Stimulated activated CD4-positive, alpha-beta T cell treated with anti-CD3 and anti-CD28 coated beads, Interleukin-4, amount 100 ng/mL, for 4 hours (primary cell): ENCODE results near the gene ZNF326.
A peak's percentile ranks its signal among the peaks of the same experiment; 100 is the strongest.

ENCODE experiments used
- DNase-seq, 2 experiments: peaks; one replicate each; pipeline ENCODE4 v3.0.0-alpha.2; 2020

The ZNF326 gene, protein sequence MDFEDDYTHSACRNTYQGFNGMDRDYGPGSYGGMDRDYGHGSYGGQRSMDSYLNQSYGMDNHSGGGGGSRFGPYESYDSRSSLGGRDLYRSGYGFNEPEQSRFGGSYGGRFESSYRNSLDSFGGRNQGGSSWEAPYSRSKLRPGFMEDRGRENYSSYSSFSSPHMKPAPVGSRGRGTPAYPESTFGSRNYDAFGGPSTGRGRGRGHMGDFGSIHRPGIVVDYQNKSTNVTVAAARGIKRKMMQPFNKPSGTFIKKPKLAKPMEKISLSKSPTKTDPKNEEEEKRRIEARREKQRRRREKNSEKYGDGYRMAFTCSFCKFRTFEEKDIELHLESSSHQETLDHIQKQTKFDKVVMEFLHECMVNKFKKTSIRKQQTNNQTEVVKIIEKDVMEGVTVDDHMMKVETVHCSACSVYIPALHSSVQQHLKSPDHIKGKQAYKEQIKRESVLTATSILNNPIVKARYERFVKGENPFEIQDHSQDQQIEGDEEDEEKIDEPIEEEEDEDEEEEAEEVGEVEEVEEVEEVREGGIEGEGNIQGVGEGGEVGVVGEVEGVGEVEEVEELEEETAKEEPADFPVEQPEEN

GRCh38 chr1:89994805-89995597, at the start of gene ZNF326:
Gene ZNF326 (plus strand): TSS chr1:89995110. CDS start chr1:89995258, 148 bp downstream.
- peak; percentile 89 to 96 for DNase-seq

DNA sequence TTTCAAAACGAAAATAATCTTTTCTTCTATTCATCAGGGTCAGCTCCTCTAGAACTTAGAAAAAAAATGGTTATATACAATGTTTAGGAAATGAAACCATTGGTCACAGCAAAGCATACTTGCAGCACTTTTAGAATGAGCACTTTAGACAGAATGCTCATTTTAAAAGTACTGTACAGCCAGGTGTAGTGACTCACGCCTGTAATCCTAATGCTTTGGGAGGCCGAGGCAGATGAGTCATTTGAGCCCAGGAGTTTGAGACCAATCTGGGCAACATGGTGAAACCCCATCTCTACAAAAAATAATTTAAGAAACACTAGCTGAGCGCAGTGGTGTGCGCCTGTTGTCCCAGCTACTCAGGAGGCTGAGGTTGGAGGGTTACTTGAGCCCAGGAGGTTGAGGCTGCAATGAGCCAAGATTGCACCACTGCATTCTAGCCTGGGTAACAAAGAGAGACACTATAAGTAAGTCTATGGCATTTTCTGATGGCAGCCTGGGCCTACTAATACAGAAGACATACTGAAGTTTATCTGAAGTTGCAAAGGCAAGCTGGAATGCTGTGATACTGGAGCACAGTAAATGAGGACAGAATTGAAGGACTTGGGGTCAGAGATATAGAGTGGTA, 48.9 kb upstream of the ZNF326 start:
- no peak for DNase-seq

GRCh38 chr1:89946532-89946931, 48.4 kb upstream of the ZNF326 start:
- no peak for DNase-seq

- DNase-seq, result no peak
Measured at GRCh38 chr1:89948722-89949345, 46.1 kb upstream of the ZNF326 start.

GRCh38 chr1:89949991-89950624, 44.8 kb upstream of the ZNF326 start:
- no peak for DNase-seq

DNA sequence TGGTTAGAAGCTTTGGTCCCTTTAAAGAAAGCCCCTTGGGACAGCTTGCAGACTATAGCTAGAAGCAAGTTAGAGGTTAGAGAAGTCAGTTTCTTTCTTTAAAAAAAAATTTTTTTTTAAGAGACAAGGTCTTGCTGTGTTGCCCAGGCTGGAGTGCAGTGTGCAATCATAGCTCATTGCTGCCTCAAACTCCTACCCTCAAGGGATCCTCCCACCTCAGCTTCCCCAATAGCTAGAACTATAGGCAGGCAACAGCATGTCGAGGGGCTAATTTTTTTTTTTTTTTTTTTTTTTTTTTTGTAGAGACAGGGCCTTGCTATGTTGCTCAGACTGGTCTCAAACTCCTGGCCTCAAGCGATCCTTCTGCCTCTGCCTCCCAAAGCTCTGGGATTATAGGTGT, 44.2 kb upstream of the ZNF326 start:
- DNase-seq, result no peak

DNA sequence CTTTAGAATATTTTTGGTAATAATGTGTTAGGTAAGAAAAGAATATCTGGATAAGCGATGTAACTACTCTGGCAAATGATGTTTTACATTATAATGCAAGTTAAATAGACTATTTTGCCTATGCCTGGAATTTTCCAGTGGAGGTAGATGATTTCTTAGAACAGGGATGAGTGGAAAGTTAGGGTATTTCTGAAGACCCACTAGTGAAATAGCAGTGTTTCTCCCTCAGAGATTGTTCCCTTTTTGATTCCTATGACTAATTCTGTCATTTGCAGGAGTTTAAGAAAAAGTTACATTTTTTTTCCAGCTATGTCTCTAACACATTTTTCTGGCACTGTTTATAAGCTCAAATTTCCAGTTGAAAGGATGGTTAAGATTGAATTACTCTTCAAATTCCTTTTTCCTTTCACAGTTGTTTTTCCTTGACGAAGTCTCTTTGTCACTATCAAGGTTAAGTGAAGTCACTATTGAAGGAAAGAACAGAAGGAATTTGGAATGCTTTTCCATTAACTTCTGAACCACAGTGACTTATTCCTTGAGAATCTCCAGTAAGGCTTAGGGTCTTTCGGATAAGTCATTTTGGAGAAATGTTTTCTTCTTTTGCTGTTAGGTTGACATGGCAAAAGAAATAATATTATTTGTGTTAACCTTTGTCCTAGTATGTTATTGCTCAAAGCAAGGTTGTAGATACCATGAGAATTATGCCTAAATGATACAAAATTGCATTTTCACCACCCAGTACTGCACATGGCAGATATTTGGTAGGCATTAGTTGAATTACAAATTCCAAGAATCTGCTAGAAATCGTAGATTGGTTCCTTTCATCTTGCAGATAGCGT, 42.9 kb upstream of the ZNF326 start:
- no peak for DNase-seq

DNA sequence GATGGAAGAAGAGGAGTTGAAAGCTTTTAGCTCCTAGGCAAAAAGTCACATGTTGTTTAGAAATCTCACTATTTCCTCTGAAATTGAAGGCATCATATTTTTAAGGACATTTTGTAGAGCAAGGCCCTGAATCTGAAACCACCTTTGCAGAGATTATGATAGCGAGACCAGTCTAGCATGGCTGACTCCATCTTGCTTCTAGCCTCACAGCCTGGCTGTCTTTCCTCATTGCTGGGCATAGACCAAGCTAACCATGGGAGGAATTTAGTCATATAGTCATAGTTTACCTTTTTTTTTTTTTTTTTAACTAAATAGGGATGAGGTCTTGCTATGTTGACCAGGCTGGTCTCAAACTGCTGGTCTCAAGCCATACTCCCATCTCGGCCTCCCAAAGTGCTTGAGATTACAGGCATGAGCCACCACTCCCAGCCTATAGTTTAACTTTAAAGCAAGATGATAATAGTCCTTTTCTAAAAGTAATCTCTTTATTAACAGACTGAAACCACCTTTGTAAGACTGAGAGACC, 42.2 kb upstream of the ZNF326 start:
- DNase-seq, result no peak

DNA sequence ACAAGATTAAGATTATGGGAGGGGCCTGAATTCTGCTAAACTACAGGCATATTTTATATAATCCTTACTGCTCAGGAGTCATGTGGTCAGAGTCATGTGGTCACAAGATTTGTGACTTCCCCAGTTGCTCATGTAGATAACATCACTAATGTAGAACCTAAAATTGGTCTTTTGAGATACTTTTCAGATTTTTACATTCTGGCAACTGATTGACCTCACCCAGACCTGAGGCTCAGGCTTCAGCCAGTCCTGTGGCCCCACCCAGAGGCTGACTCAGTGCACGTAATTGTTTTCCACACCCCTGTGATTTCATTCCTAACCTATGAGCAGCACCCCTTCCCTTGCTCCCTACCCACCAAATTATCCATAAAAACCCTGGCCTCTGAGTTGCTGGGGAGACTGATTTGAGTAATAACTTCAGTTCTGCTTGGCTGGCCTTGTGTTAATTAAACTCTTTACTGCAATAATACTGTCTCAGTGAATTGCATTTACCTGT, 41.7 kb upstream of the ZNF326 start:
- peak; percentile 5 to 21 for DNase-seq

- DNase-seq, result no peak
Measured at GRCh38 chr1:89953929-89954328, 41.0 kb upstream of the ZNF326 start.

- no peak for DNase-seq
Measured at GRCh38 chr1:89954401-89954800, 40.5 kb upstream of the ZNF326 start.

DNA sequence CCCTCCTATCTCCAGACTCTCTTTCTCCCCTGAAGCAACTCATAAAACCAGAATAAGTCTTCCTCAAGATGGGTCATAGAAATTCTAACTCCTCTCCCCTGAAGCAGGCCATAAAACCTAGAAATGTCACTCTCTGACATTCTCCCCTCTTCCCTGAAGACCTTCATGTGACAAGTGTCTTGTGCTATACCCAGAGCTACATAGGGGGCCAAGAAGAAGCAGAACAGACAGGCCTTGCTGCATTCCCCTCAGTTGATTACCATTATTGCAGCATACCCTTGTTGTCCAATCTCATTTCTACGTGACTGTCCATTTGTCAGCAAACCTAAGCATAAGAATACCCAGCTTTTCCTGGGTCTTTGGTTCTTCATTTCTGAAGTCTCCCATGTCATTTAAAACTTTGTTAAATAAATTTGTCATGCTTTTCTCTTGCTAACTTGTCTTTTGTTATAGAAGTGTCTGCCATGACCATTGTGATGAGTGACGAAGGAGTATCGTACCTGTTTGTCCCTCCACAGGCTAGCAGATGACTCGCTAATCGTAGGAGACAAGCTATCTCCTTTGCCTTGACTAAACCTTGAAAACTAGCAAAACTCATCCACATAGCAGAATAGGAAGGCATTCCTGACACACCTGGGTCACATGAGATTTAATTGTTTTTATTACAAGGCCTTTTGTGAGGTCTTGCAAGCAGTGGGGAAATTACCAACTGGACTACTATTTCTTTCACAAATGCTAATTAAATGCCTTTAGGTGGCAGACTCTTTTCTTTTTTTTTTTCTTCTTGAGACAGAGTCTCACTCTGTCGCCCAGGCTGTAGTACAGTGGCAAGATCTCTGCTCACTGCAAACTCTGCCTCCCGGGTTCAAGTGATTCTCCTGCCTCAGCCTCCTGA, 39.4 kb upstream of the ZNF326 start:
- DNase-seq, result no peak

GRCh38 chr1:89957107-89957506, 37.8 kb upstream of the ZNF326 start:
- no peak for DNase-seq

DNA sequence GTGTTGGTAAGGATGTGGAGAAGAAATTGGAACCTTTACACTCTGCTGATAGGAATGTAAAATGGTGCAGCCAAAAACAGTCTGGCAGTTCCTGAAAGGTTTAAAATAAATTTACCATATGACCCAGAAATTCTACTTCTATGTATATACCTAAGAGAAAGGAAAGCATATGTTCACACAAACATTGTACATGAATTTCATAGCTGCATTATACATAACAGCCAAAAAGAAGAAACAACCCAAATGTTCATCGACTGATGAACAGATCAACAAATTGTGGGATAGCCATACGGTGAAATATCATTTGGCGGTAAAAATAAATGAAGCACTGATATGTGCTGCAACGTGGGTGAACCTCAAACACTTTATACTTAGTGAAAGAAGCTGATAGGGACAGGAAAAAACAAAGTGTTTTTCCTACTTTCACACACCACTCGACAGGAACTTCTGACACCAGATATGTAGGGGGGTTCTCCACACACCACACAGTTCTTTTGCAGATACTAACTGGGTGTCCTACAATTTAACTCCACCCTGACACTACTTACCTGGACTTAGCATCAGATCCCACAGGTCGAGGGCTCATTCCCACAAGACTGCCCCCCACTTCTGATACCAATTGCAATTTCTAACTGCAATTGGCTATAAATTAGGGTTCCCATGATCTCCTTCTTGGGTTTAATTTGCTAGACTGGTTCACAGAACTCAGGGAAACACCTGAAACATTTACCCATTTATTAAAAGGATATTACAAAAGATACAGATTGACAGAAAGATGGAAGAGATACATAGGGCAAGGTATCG, 35.9 kb upstream of the ZNF326 start:
- DNase-seq, result no peak

DNA sequence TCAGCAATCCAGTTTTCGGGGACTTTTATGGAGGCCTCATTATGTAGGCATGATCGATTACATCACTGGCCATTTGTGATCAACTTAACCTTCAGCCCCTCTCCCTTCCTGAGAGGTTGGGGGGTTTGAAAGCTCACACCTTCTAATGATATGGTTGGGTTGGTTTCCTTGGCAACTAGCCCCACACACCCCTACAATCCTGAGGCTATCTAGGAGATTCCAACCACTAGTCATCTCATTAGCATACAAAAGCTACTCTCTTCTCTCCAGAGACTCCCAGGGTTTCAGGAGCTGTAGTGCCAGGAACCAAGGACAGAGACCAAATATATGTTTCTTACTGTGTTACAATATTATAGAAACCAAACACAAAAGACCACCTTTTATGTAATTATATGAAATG, 35.2 kb upstream of the ZNF326 start:
- no peak for DNase-seq

GRCh38 chr1:89962024-89962741, 32.7 kb upstream of the ZNF326 start:
- DNase-seq, result no peak

- DNase-seq, result no peak
Measured at GRCh38 chr1:89962742-89963075, 32.2 kb upstream of the ZNF326 start.

DNA sequence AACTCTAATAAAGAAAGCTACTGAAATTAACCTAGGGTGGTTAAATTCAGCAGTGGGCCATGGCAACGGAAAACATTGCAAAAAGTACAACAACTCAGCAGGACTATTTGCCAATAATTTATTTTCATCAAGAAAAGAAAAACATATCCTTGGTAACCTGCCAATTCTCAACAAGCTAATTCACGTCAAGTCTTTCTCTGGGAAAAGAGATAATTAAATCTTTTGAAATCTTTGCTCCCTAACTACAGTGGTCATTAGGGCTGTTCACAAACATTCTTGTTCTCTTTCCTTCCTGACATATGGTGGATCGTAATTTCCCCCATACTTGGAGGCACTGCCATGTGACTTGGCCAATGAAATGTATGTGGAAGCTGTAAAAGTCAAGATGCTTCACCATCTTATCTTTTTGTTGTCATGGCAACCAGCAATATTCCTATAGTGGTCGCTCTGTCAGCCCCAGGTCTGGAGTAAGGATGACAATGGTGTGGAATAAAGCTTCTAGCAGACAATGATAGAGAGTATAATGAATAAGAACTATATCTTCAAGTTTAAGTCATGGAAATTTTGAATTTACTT, 29.6 kb upstream of the ZNF326 start:
- no peak for DNase-seq
